A673 (cell line): ENCODE data around the gene FASTKD2.

ENCODE experiments used
- CTCF ChIP-seq: fragments of 300-800, 200-600 bp; sonication (generic); conservative IDR thresholded peaks from 2 replicates; pipeline ENCODE4 v1.5.1; 2017; ENCODE audit warnings: low read depth, mild to moderate bottlenecking, antibody characterized with exemption, low read length, moderate library complexity, mixed read lengths
- EZH2 ChIP-seq: fragments of 200-600 bp; sonication (generic); IDR thresholded peaks from 2 replicates; pipeline ENCODE4 v1.6.1; 2017; ENCODE audit warnings: borderline replicate concordance, low read depth, mild to moderate bottlenecking, mixed read lengths, antibody characterized with exemption, low read length; ENCODE audit not compliant: poor library complexity, severe bottlenecking

- TF ChIP-seq CTCF = no peak
- no peak for TF ChIP-seq EZH2
Measured at GRCh38 chr2:206716623-206717022, 48.8 kb upstream of the FASTKD2 start.
